Measurements from ENCODE around the gene NKX2-8.

The NKX2-8 gene

GRCh38 chr14:36579001-36579555 is 3.3 kb downstream of the NKX2-8 start:
- no peak for ATAC-seq
- TF ChIP-seq, protein P1, sequence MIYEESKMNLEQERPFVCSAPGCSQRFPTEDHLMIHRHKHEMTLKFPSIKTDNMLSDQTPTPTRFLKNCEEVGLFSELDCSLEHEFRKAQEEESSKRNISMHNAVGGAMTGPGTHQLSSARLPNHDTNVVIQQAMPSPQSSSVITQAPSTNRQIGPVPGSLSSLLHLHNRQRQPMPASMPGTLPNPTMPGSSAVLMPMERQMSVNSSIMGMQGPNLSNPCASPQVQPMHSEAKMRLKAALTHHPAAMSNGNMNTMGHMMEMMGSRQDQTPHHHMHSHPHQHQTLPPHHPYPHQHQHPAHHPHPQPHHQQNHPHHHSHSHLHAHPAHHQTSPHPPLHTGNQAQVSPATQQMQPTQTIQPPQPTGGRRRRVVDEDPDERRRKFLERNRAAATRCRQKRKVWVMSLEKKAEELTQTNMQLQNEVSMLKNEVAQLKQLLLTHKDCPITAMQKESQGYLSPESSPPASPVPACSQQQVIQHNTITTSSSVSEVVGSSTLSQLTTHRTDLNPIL (CRISPR knock-in tag; IDR thresholded peaks at IDR 0.05; ENCODE audit: low read depth): no peak
- TF ChIP-seq POU6F1 (CRISPR knock-in tag; IDR thresholded peaks at IDR 0.05; ENCODE audit: borderline replicate concordance, low read depth): no peak
- TF ChIP-seq ZFP3 (CRISPR knock-in tag; IDR thresholded peaks at IDR 0.05): no peak
- TF ChIP-seq, protein P2, sequence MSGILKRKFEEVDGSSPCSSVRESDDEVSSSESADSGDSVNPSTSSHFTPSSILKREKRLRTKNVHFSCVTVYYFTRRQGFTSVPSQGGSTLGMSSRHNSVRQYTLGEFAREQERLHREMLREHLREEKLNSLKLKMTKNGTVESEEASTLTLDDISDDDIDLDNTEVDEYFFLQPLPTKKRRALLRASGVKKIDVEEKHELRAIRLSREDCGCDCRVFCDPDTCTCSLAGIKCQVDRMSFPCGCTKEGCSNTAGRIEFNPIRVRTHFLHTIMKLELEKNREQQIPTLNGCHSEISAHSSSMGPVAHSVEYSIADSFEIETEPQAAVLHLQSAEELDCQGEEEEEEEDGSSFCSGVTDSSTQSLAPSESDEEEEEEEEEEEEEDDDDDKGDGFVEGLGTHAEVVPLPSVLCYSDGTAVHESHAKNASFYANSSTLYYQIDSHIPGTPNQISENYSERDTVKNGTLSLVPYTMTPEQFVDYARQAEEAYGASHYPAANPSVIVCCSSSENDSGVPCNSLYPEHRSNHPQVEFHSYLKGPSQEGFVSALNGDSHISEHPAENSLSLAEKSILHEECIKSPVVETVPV (CRISPR knock-in tag; IDR thresholded peaks at IDR 0.05): no peak
- no peak for TF ChIP-seq TCF4 (CRISPR knock-in tag; IDR thresholded peaks at IDR 0.05; ENCODE audit: borderline replicate concordance)
- TF ChIP-seq PATZ1 (CRISPR knock-in tag; IDR thresholded peaks at IDR 0.05; ENCODE audit: borderline replicate concordance): no peak
- no peak for TF ChIP-seq ESRRG (CRISPR knock-in tag; IDR thresholded peaks at IDR 0.05)
- TF ChIP-seq ZNF565 (CRISPR knock-in tag; conservative IDR thresholded peaks at IDR 0.05; ENCODE audit: low read depth): no peak
- no peak for TF ChIP-seq RARB (CRISPR knock-in tag; IDR thresholded peaks at IDR 0.05)

DNA sequence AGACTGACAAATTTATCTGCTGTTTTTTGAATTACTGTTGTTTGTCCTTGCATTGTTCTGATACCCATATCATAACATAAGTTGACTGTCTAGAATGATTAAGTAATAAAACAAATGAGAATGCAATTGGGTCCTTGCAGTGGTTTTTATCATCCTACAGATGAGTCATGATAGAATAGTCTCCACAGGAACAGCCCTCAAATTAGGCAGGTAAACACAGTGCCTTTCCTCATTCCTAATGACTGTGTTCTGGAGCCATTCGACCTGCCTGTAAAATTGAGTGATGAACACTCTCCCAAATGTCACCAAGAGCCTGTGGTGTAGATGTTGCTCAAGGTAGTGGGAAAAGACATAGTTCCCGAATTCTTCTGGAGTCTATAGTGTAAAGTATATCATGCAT is 12.3 kb downstream of the NKX2-8 start:
- TF ChIP-seq TSHZ2 (CRISPR knock-in tag; IDR thresholded peaks at IDR 0.05) (no peak), TOX (CRISPR knock-in tag; IDR thresholded peaks at IDR 0.05; ENCODE audit: borderline replicate concordance) (no peak), PPARA (CRISPR knock-in tag; IDR thresholded peaks at IDR 0.05; ENCODE audit: borderline replicate concordance) (no peak), PATZ1 (CRISPR knock-in tag; IDR thresholded peaks at IDR 0.05; ENCODE audit: borderline replicate concordance) (no peak)
- TF ChIP-seq, protein P2 (CRISPR knock-in tag; IDR thresholded peaks at IDR 0.05): no peak
- ATAC-seq: no peak

- peak; percentile 88 for ATAC-seq
- TF ChIP-seq BACH2 (CRISPR knock-in tag; IDR thresholded peaks at IDR 0.05; ENCODE audit: borderline replicate concordance): no peak
- TF ChIP-seq ZNF70 (CRISPR knock-in tag; IDR thresholded peaks at IDR 0.05): no peak
- TF ChIP-seq ISL1 (CRISPR knock-in tag; IDR thresholded peaks at IDR 0.05): no peak
- no peak for TF ChIP-seq ZC3H10 (CRISPR knock-in tag; IDR thresholded peaks at IDR 0.05)
- no peak for TF ChIP-seq ZNF565 (CRISPR knock-in tag; conservative IDR thresholded peaks at IDR 0.05; ENCODE audit: low read depth)
- no peak for TF ChIP-seq ZNF8 (CRISPR knock-in tag; IDR thresholded peaks at IDR 0.05)
- TF ChIP-seq TCF4 (CRISPR knock-in tag; IDR thresholded peaks at IDR 0.05; ENCODE audit: borderline replicate concordance): no peak
- no peak for TF ChIP-seq ZFP30 (CRISPR knock-in tag; IDR thresholded peaks at IDR 0.05)
- TF ChIP-seq TOX (CRISPR knock-in tag; IDR thresholded peaks at IDR 0.05; ENCODE audit: borderline replicate concordance): no peak
- TF ChIP-seq, protein P1 (CRISPR knock-in tag; IDR thresholded peaks at IDR 0.05; ENCODE audit: low read depth): no peak
- TF ChIP-seq, protein P2 (CRISPR knock-in tag; IDR thresholded peaks at IDR 0.05): no peak
Measured at GRCh38 chr14:36556811-36557433, 25.5 kb downstream of the NKX2-8 start.
